Karpas-422 (cell line): ENCODE results near the gene SMARCB1. TPM values are rescaled to one million over a fixed set of nuclear protein-coding genes. Genes with fewer than 3 reads are reported as not detected.

Experiments
- DNase-seq: peaks from one replicate; pipeline ENCODE4 v3.0.0-alpha.2; 2015
- H2AFZ ChIP-seq: fragments of 200-600 bp; sonication (generic); 2 replicates; pipeline ENCODE4 v1.6.1; 2014; ENCODE audit warnings: antibody characterized with exemption, low read length, mixed read lengths
- H3K27ac ChIP-seq: fragments of 200-600 bp; sonication (generic); 2 replicates; pipeline ENCODE4 v1.5.1; 2014; ENCODE audit warnings: mild to moderate bottlenecking, low read length, moderate library complexity
- H3K27me3 ChIP-seq: fragments of 200-600 bp; sonication (generic); 2 replicates; pipeline ENCODE4 v1.6.1; 2014; ENCODE audit warnings: low read length, mixed read lengths
- H3K36me3 ChIP-seq: fragments of 200-600 bp; sonication (generic); 2 replicates; pipeline ENCODE4 v1.6.1; 2014; ENCODE audit warnings: low read length, mixed read lengths; ENCODE audit not compliant: insufficient read depth
- H3K4me1 ChIP-seq: fragments of 200-600 bp; sonication (generic); 2 replicates; pipeline ENCODE4 v1.6.1; 2014; ENCODE audit warnings: mild to moderate bottlenecking, low read length, mixed read lengths
- H3K4me2 ChIP-seq: fragments of 200-600 bp; sonication (generic); 2 replicates; pipeline ENCODE4 v1.6.1; 2014; ENCODE audit warnings: low read length, low read depth, mild to moderate bottlenecking; ENCODE audit not compliant: poor library complexity, severe bottlenecking
- H3K4me3 ChIP-seq: fragments of 200-600 bp; sonication (generic); 2 replicates; pipeline ENCODE4 v1.5.1; 2014; ENCODE audit warnings: mild to moderate bottlenecking, antibody characterized with exemption, low read length, mixed read lengths
- H3K79me2 ChIP-seq: fragments of 200-600 bp; sonication (generic); 2 replicates; pipeline ENCODE4 v1.6.1; 2014; ENCODE audit warnings: mild to moderate bottlenecking, low read length, mixed read lengths
- H3K9ac ChIP-seq: fragments of 200-600 bp; sonication (generic); 2 replicates; pipeline ENCODE4 v1.6.0; 2014; ENCODE audit warnings: low read length
- H3K9me2 ChIP-seq: fragments of 200-600 bp; sonication (generic), shearing (Covaris generic); replicated peaks from 2 replicates; pipeline ENCODE4 v1.6.0; 2014; ENCODE audit warnings: mild to moderate bottlenecking, low read length, moderate library complexity; ENCODE audit not compliant: insufficient read depth
- H3K9me3 ChIP-seq: fragments of 300-700, 200-600 bp; sonication (generic); 2 replicates; pipeline ENCODE4 v1.6.1; 2014; ENCODE audit warnings: low read length, mixed read lengths
- H4K20me1 ChIP-seq: fragments of 200-600 bp; sonication (generic); 2 replicates; pipeline ENCODE4 v1.6.1; 2014; ENCODE audit warnings: mild to moderate bottlenecking, antibody characterized with exemption, low read length, low read depth; ENCODE audit not compliant: insufficient read depth
- total RNA-seq: library from RNA; depleted of rRNA; stranded (reverse); fragments of >200 nt; shearing (Covaris generic); gene quantifications from 2 replicates; pipeline ENCODE4 v1.2.3, GENCODE V29; 2014; ENCODE audit warnings: low replicate concordance

Gene SMARCB1
- total RNA-seq, 1 experiment from 2014 or later, result 400 TPM

- H3K4me2 ChIP-seq, result peak overlapping the region; percentile 93
- peak overlapping the region; percentile 99 for H3K9ac ChIP-seq
- no peak overlapping the region for H2AFZ ChIP-seq
- no peaks in the 10 kb centered on the region for H3K27me3 ChIP-seq
- H3K79me2 ChIP-seq, result peaks cover 19% of the 10 kb centered on the region
- peaks cover 5% of the 10 kb centered on the region; the same call in 1 of the 2 replicates for H3K36me3 ChIP-seq
- DNase-seq, result peak; percentile 43
- H3K9me2 ChIP-seq, result no peaks in the 10 kb centered on the region
- peaks cover 66% of the 10 kb centered on the region for H3K4me1 ChIP-seq
- H3K9me3 ChIP-seq, result no peaks in the 10 kb centered on the region
- H3K4me3 ChIP-seq, result peak overlapping the region; percentile 89
- no peaks in the 10 kb centered on the region for H4K20me1 ChIP-seq
- peak overlapping the region; percentile 59 for H3K27ac ChIP-seq
Observed at GRCh38 chr22:23749841-23750301, 36.9 kb upstream of the SMARCB1 start.

- peak; percentile 59 for DNase-seq
- Histone ChIP-seq H2AFZ (no peak overlapping the region), H3K36me3 (no peaks in the 10 kb centered on the region; the same call in 1 of the 2 replicates), H3K27me3 (no peaks in the 10 kb centered on the region), H3K27ac (peak overlapping the region; percentile 59), H3K9ac (peak overlapping the region; percentile 99), H3K9me3 (no peaks in the 10 kb centered on the region), H3K4me1 (peaks cover 70% of the 10 kb centered on the region), H3K9me2 (no peaks in the 10 kb centered on the region), H4K20me1 (no peaks in the 10 kb centered on the region), H3K4me2 (peak overlapping the region; percentile 93), H3K79me2 (peaks cover 19% of the 10 kb centered on the region), H3K4me3 (peak overlapping the region; percentile 89)
Observed at GRCh38 chr22:23750367-23750713, 36.4 kb upstream of the SMARCB1 start.

GRCh38 chr22:23750714-23751440 lies 35.9 kb upstream of the SMARCB1 start, which contains the start of gene ZNF70:
TSS of gene ZNF70 (minus strand) at chr22:23751112. CDS start at chr22:23745140, 5,972 bp downstream.
- no peak within 1 kb of the TSS for H2AFZ ChIP-seq
- H3K27me3 ChIP-seq, result no peaks in the 10 kb centered on the region
- H3K4me1 ChIP-seq, result peaks cover 76% of the 10 kb centered on the region
- H3K36me3 ChIP-seq, result no peaks in the 10 kb centered on the region
- no peaks in the 10 kb centered on the region for H4K20me1 ChIP-seq
- peak within 1 kb of the TSS; percentile 99 for H3K9ac ChIP-seq
- H3K27ac ChIP-seq, result peak within 1 kb of the TSS; percentile 98
- no peaks in the 10 kb centered on the region for H3K9me2 ChIP-seq
- H3K4me3 ChIP-seq, result peak within 1 kb of the TSS; percentile 89
- peak; percentile 96 for DNase-seq
- peak within 1 kb of the TSS; percentile 93 for H3K4me2 ChIP-seq
- H3K9me3 ChIP-seq, result no peaks in the 10 kb centered on the region
- H3K79me2 ChIP-seq, result peaks cover 19% of the 10 kb centered on the region

- no peaks in the 10 kb centered on the region for H3K9me2 ChIP-seq
- H3K9ac ChIP-seq, result peak overlapping the region; percentile 99
- H3K27me3 ChIP-seq, result no peaks in the 10 kb centered on the region
- H4K20me1 ChIP-seq, result no peaks in the 10 kb centered on the region
- H3K4me1 ChIP-seq, result peaks cover 80% of the 10 kb centered on the region
- peak overlapping the region; percentile 98 for H3K27ac ChIP-seq
- no peaks in the 10 kb centered on the region for H3K36me3 ChIP-seq
- H2AFZ ChIP-seq, result no peak overlapping the region
- H3K79me2 ChIP-seq, result peaks cover 19% of the 10 kb centered on the region
- no peaks in the 10 kb centered on the region for H3K9me3 ChIP-seq
- peak overlapping the region; percentile 93 for H3K4me2 ChIP-seq
- peak; percentile 86 for DNase-seq
- H3K4me3 ChIP-seq, result peak overlapping the region; percentile 89
Observed at GRCh38 chr22:23751441-23751996, 35.2 kb upstream of the SMARCB1 start.

GRCh38 chr22:23752090-23752691 lies 34.6 kb upstream of the SMARCB1 start:
- peaks cover 14% of the 10 kb centered on the region for H3K79me2 ChIP-seq
- peak overlapping the region; percentile 93 for H3K4me2 ChIP-seq
- no peak overlapping the region for H2AFZ ChIP-seq
- H3K9me3 ChIP-seq, result no peaks in the 10 kb centered on the region
- H3K4me3 ChIP-seq, result peak overlapping the region; percentile 89
- peak; percentile 98 for DNase-seq
- peak overlapping the region; percentile 98 for H3K27ac ChIP-seq
- H3K36me3 ChIP-seq, result no peaks in the 10 kb centered on the region
- peak overlapping the region; percentile 99 for H3K9ac ChIP-seq
- no peaks in the 10 kb centered on the region for H4K20me1 ChIP-seq
- H3K27me3 ChIP-seq, result no peaks in the 10 kb centered on the region
- no peaks in the 10 kb centered on the region for H3K9me2 ChIP-seq
- H3K4me1 ChIP-seq, result peaks cover 80% of the 10 kb centered on the region

GRCh38 chr22:23752750-23753149 lies 34.0 kb upstream of the SMARCB1 start:
- Histone ChIP-seq H3K27me3 (no peaks in the 10 kb centered on the region), H3K36me3 (no peaks in the 10 kb centered on the region), H3K27ac (peak overlapping the region; percentile 98), H3K4me2 (peak overlapping the region; percentile 93), H3K9me3 (no peaks in the 10 kb centered on the region), H3K4me1 (peaks cover 83% of the 10 kb centered on the region), H3K4me3 (peak overlapping the region; percentile 89), H3K9ac (peak overlapping the region; percentile 99), H3K9me2 (no peaks in the 10 kb centered on the region), H3K79me2 (peaks cover 13% of the 10 kb centered on the region), H2AFZ (no peak overlapping the region), H4K20me1 (no peaks in the 10 kb centered on the region)
- peak; percentile 96 for DNase-seq

GRCh38 chr22:23753385-23753784 lies 33.4 kb upstream of the SMARCB1 start:
- no peak overlapping the region for H2AFZ ChIP-seq
- no peaks in the 10 kb centered on the region for H3K9me2 ChIP-seq
- peak overlapping the region; percentile 98 for H3K27ac ChIP-seq
- peak overlapping the region; percentile 89 for H3K4me3 ChIP-seq
- H3K79me2 ChIP-seq, result peaks cover 13% of the 10 kb centered on the region
- no peaks in the 10 kb centered on the region for H4K20me1 ChIP-seq
- H3K9me3 ChIP-seq, result no peaks in the 10 kb centered on the region
- H3K36me3 ChIP-seq, result no peaks in the 10 kb centered on the region
- H3K4me1 ChIP-seq, result peaks cover 84% of the 10 kb centered on the region
- peak overlapping the region; percentile 93 for H3K4me2 ChIP-seq
- peak overlapping the region; percentile 99 for H3K9ac ChIP-seq
- DNase-seq, result peak; percentile 92
- H3K27me3 ChIP-seq, result no peaks in the 10 kb centered on the region
